OCI-LY3 (cell line): ENCODE measurements around the gene NELL2.
A peak's percentile ranks its signal among the peaks of the same experiment; 100 is the strongest.

Source experiments
- H2AFZ ChIP-seq: fragments of 200-600, 300-600 bp; shearing (Covaris generic); 2 replicates; pipeline ENCODE4 v1.6.0; 2014; ENCODE audit warnings: antibody characterized with exemption, low read depth, low read length
- H3K27ac ChIP-seq: fragments of 200-600, 300-600 bp; sonication (generic); 2 replicates; pipeline ENCODE4 v1.5.1; 2014; ENCODE audit warnings: mild to moderate bottlenecking, low read length, moderate library complexity, mixed read lengths
- H3K27me3 ChIP-seq: fragments of 200-600, 300-600 bp; sonication (generic); 2 replicates; pipeline ENCODE4 v1.6.1; 2014; ENCODE audit warnings: low read depth, low read length, mixed read lengths
- H3K36me3 ChIP-seq: fragments of 200-600, 300-600 bp; sonication (generic); replicated peaks from 2 replicates; pipeline ENCODE3; 2014; ENCODE audit warnings: low read depth, low read length, mixed read lengths
- H3K4me1 ChIP-seq: fragments of 300-600, 200-600 bp; sonication (generic); 2 replicates; pipeline ENCODE4 v1.6.1; 2014; ENCODE audit warnings: low read length, mixed read lengths
- H3K4me2 ChIP-seq: fragments of 200-600, 300-600 bp; sonication (generic); 2 replicates; pipeline ENCODE4 v1.6.1; 2014; ENCODE audit warnings: low read length, mixed read lengths
- H3K4me3 ChIP-seq: fragments of 300-600, 200-600 bp; sonication (generic); 2 replicates; pipeline ENCODE4 v1.5.1; 2014; ENCODE audit warnings: antibody characterized with exemption, mild to moderate bottlenecking, low read length, moderate library complexity
- H3K79me2 ChIP-seq: fragments of 300-600, 200-600 bp; shearing (Covaris generic); 2 replicates; pipeline ENCODE4 v1.6.1; 2014; ENCODE audit warnings: mild to moderate bottlenecking, low read length, mixed read lengths
- H3K9ac ChIP-seq: fragments of 300-600, 200-600 bp; shearing (Covaris generic); 2 replicates; pipeline ENCODE4 v1.6.0; 2014; ENCODE audit warnings: mild to moderate bottlenecking, low read length, moderate library complexity
- H3K9me3 ChIP-seq: fragments of 200-600, 300-600 bp; shearing (Covaris generic); 2 replicates; pipeline ENCODE4 v1.6.1; 2014; ENCODE audit warnings: low read length, mixed read lengths; ENCODE audit not compliant: insufficient read depth
- H4K20me1 ChIP-seq: fragments of 200-600, 300-600 bp; sonication (generic); 2 replicates; pipeline ENCODE4 v1.6.1; 2016; ENCODE audit warnings: low read length, mixed read lengths; ENCODE audit not compliant: insufficient read depth
- EZH2phosphoT487 ChIP-seq: fragments of 200-600 bp; shearing (Covaris generic); IDR thresholded peaks from 2 replicates; pipeline ENCODE4 v1.6.1; 2018; ENCODE audit warnings: antibody characterized with exemption, mixed run types, low read depth
- TF ChIP-seq, protein P1 (sequence below): fragments of 200-600, 300-600 bp; sonication (generic); IDR thresholded peaks from 2 replicates; pipeline ENCODE4 v1.5.1; 2014; ENCODE audit warnings: antibody characterized with exemption, low read length, low read depth

Gene NELL2

DNA sequence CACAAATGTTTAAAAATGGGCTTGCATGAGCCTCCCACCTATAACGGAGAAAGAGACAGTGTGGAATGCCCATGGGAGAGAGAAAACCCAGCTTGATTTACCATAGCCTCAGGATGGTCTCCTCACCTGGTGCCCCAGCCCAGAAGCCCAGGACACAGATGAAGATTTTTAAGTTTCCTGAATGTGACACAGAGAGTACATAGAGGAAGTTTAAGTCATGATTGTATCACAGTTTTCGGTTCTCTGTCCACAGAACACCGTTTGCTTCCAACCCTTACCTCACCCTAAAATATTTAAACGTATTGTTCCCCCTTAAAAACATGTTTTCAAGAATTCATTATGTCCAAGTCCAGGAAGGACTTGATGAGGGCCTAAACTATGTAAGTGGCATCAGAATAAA is 56.2 kb downstream of the NELL2 start:
- Histone ChIP-seq H4K20me1 (no peaks in the 10 kb centered on the region), H2AFZ (no peak overlapping the region)
- TF ChIP-seq EZH2phosphoT487, result no peak
- TF ChIP-seq, protein P1, sequence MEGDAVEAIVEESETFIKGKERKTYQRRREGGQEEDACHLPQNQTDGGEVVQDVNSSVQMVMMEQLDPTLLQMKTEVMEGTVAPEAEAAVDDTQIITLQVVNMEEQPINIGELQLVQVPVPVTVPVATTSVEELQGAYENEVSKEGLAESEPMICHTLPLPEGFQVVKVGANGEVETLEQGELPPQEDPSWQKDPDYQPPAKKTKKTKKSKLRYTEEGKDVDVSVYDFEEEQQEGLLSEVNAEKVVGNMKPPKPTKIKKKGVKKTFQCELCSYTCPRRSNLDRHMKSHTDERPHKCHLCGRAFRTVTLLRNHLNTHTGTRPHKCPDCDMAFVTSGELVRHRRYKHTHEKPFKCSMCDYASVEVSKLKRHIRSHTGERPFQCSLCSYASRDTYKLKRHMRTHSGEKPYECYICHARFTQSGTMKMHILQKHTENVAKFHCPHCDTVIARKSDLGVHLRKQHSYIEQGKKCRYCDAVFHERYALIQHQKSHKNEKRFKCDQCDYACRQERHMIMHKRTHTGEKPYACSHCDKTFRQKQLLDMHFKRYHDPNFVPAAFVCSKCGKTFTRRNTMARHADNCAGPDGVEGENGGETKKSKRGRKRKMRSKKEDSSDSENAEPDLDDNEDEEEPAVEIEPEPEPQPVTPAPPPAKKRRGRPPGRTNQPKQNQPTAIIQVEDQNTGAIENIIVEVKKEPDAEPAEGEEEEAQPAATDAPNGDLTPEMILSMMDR, result no peak

DNA sequence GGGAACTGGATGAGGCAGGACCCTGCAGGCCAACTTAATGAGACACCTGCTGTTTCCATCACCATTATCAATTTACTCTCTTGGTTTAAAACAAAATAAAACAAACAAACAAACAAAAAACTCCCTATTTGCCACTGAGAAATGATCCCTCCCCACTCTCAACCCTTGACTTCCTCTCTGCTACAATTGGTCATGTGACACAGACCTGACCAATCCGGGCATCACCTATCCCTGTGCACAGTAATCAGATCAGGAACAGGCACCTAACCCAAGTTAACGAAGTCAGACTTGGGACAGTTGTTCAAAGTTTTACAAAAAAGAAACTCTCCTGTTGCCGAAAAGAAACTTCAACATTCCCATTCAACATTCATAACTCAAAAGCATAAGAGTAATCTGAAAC is 58.4 kb downstream of the NELL2 start:
- H3K4me2 ChIP-seq, result no peak overlapping the region
- H3K9ac ChIP-seq, result no peak overlapping the region
- TF ChIP-seq, protein P1, result no peak
- no peak for TF ChIP-seq EZH2phosphoT487
- H3K4me3 ChIP-seq, result no peak overlapping the region
- H3K4me1 ChIP-seq, result no peaks in the 10 kb centered on the region
- H4K20me1 ChIP-seq, result no peaks in the 10 kb centered on the region
- no peaks in the 10 kb centered on the region for H3K36me3 ChIP-seq
- no peak overlapping the region for H2AFZ ChIP-seq
- H3K27ac ChIP-seq, result no peak overlapping the region
- no peaks in the 10 kb centered on the region for H3K27me3 ChIP-seq
- no peaks in the 10 kb centered on the region for H3K79me2 ChIP-seq
- no peaks in the 10 kb centered on the region for H3K9me3 ChIP-seq

More for the DNA sequence above, 56.2 kb downstream of the NELL2 start:
- H3K9me3 ChIP-seq, result no peaks in the 10 kb centered on the region
- H3K79me2 ChIP-seq, result no peaks in the 10 kb centered on the region
- no peak overlapping the region for H3K4me3 ChIP-seq
- H3K36me3 ChIP-seq, result no peaks in the 10 kb centered on the region
- no peaks in the 10 kb centered on the region for H3K27me3 ChIP-seq
- H3K4me1 ChIP-seq, result no peaks in the 10 kb centered on the region
- H3K27ac ChIP-seq, result no peak overlapping the region
- H3K4me2 ChIP-seq, result no peak overlapping the region
- no peak overlapping the region for H3K9ac ChIP-seq

DNA sequence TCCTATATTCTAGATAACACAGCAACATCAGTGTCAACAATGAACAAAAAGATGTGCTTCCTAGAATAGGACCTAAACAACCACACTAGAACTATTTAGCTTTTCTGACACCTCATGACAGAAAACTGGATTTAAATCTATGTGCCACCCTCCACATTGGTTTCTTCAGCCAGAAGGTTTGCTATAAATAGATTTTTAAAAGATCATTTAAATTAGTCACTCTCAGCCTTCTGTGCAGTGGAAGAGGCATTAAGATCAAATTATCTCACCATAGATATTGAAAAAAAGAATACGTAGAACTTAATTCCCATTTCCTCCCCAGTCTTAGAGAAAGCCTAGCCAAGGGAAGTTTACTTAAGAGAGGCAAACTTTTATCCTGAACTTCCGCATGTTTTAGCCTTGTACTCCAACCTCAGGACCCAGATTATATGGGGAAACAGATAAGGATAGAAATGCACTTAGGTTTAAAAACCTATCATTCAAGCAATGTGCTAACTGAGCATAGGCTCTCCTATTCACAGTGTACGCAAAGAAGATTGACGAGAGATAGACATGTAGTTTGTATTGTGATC is 59.6 kb downstream of the NELL2 start:
- Histone ChIP-seq H3K79me2 (no peaks in the 10 kb centered on the region), H3K27me3 (no peaks in the 10 kb centered on the region), H3K4me1 (no peaks in the 10 kb centered on the region), H3K9me3 (no peaks in the 10 kb centered on the region), H4K20me1 (no peaks in the 10 kb centered on the region), H3K36me3 (no peaks in the 10 kb centered on the region), H3K27ac (no peak overlapping the region), H2AFZ (no peak overlapping the region), H3K9ac (no peak overlapping the region), H3K4me3 (no peak overlapping the region), H3K4me2 (no peak overlapping the region)
- TF ChIP-seq, protein P1, result no peak
- TF ChIP-seq EZH2phosphoT487, result no peak

DNA sequence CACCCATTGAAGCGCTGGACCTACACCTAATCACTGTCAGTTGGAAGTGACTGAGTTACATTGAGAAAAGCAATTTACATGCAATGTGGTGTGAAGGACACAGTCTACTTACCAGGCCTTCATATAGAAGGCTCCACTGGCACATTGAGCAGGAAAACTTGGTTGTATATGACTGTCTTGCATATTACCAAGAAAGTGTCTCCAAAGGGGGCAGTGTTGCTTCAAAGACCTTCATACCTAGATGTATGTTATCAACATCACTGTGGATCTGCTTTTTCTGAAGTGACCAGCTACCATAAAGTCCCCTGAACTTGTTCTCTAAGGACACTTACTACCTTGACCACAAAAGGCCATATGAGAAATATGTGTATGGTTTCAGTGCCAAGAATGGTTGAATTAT is 64.1 kb downstream of the NELL2 start:
- H2AFZ ChIP-seq, result no peak overlapping the region
- no peak overlapping the region for H3K9ac ChIP-seq
- no peaks in the 10 kb centered on the region for H3K27me3 ChIP-seq
- H3K27ac ChIP-seq, result no peak overlapping the region
- no peaks in the 10 kb centered on the region for H3K79me2 ChIP-seq
- TF ChIP-seq EZH2phosphoT487, result no peak
- TF ChIP-seq, protein P1, result peak; percentile 37
- H3K4me2 ChIP-seq, result no peak overlapping the region
- no peaks in the 10 kb centered on the region for H3K9me3 ChIP-seq
- H3K4me3 ChIP-seq, result no peak overlapping the region
- no peaks in the 10 kb centered on the region for H3K4me1 ChIP-seq
- no peaks in the 10 kb centered on the region for H4K20me1 ChIP-seq
- H3K36me3 ChIP-seq, result no peaks in the 10 kb centered on the region
